HAP-1 (cell line): ENCODE data around the gene NPHP1.
A peak's percentile ranks its signal among the peaks of the same experiment; 100 is the strongest.
"Not testable (repeated sequence)": the region's sequence is repeated elsewhere in the genome, so short reads cannot be mapped to it uniquely, and the experiment has no call there.

Experiments used
- DNase-seq, 2 experiments: peaks; one replicate each; pipeline ENCODE4 v3.0.0-alpha.2; 2016 to 2020; ENCODE audit warnings: low spot score in 2 of 2
- H3K27me3 ChIP-seq: fragments of 250-450 bp; sonication (Bioruptor Pico); 2 replicates; pipeline ENCODE4 v1.5.1; 2020; ENCODE audit warnings: low read depth, mild to moderate bottlenecking, moderate library complexity
- H3K36me3 ChIP-seq: fragments of 250-450 bp; sonication (Bioruptor Pico); replicated peaks from 2 replicates; pipeline ENCODE4 v1.5.1; 2020; ENCODE audit warnings: mild to moderate bottlenecking
- H3K4me1 ChIP-seq: fragments of 250-450 bp; sonication (Bioruptor Pico); 2 replicates; pipeline ENCODE4 v1.5.1; 2020; ENCODE audit warnings: mild to moderate bottlenecking
- H3K4me3 ChIP-seq: fragments of 250-450 bp; sonication (Bioruptor Pico); 2 replicates; pipeline ENCODE4 v1.5.1; 2020; ENCODE audit warnings: mild to moderate bottlenecking, moderate library complexity
- H3K9me3 ChIP-seq: fragments of 250-450 bp; sonication (Bioruptor Pico); 2 replicates; pipeline ENCODE4 v1.5.1; 2020; ENCODE audit warnings: mild to moderate bottlenecking, moderate library complexity
- in situ Hi-C: fragments of 300-500 bp; cut with MboI; formaldehyde crosslinking; loops from 3 replicates; pipeline ENCODE4 v1.14.3; 2020; ENCODE audit warnings: low sequenced_read_pairs, inconsistent platforms, mixed read lengths

NPHP1 gene

DNA sequence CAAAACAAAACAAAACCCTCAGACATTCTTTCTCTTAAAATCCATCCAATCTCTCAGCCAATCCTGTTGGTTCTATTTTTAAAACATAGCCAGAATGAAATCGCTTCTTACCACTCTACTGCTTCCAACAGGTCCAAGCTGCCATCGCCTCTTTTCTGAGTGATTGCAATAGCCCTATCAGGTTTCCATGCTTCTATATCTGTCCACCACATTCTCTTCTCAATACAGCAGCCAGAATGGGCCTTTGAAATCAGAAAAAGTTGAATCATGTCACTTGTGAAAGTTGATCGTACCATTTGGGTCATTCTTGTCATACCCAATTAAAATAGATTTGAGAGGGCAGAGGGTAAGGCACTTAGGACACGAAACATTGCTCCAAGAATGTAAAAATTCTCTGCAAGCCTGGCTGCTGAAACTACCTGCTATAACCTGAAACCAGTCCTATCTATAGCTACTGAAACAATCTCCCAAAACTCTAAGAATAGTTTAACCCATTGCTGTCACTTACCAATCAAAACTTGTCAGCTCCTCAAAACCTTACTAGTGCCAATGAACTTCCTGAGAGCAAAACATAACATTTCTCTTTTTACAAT lies 10.8 kb upstream of the NPHP1 start:
- Histone ChIP-seq H3K4me1 (peaks cover 7% of the 10 kb centered on the region), H3K27me3 (peaks cover 7% of the 10 kb centered on the region; the same call in 1 of the 2 replicates)

DNA sequence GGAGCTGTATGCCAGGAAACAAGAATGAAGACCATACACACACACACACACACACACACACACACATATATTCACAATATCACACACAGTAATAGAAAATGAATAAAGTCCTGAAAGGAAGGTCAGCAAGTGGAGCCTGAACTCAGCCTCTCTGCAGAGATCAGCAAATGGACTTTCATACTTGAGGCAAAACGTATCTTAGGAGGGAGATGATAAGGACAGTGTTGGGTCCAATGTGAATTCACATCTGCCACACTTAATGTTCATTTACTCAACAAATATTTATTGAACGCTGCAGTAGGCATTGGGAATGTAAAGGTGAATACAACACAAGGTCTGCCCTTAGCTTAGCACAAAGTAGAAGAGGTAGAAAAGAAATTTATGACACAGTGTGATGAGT lies 10.3 kb upstream of the NPHP1 start:
- H3K36me3 ChIP-seq, result peaks cover 10% of the 10 kb centered on the region
- in situ Hi-C loops, result no loop called here

More for the DNA sequence above, 10.8 kb upstream of the NPHP1 start:
- in situ Hi-C loops, result no loop called here
- H3K36me3 ChIP-seq, result peaks cover 6% of the 10 kb centered on the region; the same call in 1 of the 2 replicates
- no peaks in the 10 kb centered on the region; the same call in 1 of the 2 replicates for H3K9me3 ChIP-seq
- no peak for DNase-seq
- H3K4me3 ChIP-seq, result no peak overlapping the region

DNA sequence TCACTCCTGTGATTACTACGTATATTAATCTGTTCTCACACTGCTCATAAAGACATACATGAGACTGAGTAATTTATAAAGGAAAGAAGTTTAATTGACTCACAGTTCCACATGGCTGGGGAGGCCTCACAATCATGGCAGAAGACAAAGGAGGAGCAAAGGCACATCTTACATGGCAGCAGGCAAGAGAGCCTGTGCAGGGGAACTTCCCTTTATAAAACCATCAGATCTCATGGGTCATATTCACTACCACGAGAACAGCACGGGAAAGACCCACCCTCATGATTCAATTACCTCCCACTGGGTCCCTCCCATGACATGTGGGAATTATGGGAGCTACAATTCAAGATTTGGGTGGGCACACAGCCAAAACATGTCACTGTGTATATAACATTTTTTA lies 8.7 kb upstream of the NPHP1 start:
- H3K36me3 ChIP-seq, result peaks cover 13% of the 10 kb centered on the region
- H3K27me3 ChIP-seq, H3K4me3 ChIP-seq, DNase-seq, H3K9me3 ChIP-seq, in situ Hi-C loops, H3K4me1 ChIP-seq: not testable (repeated sequence)

More for the DNA sequence above, 10.3 kb upstream of the NPHP1 start:
- Histone ChIP-seq H3K9me3 (no peaks in the 10 kb centered on the region; the same call in 1 of the 2 replicates), H3K4me3 (no peak overlapping the region), H3K4me1 (peaks cover 7% of the 10 kb centered on the region), H3K27me3 (peaks cover 7% of the 10 kb centered on the region; the same call in 1 of the 2 replicates)
- no peak for DNase-seq

DNA sequence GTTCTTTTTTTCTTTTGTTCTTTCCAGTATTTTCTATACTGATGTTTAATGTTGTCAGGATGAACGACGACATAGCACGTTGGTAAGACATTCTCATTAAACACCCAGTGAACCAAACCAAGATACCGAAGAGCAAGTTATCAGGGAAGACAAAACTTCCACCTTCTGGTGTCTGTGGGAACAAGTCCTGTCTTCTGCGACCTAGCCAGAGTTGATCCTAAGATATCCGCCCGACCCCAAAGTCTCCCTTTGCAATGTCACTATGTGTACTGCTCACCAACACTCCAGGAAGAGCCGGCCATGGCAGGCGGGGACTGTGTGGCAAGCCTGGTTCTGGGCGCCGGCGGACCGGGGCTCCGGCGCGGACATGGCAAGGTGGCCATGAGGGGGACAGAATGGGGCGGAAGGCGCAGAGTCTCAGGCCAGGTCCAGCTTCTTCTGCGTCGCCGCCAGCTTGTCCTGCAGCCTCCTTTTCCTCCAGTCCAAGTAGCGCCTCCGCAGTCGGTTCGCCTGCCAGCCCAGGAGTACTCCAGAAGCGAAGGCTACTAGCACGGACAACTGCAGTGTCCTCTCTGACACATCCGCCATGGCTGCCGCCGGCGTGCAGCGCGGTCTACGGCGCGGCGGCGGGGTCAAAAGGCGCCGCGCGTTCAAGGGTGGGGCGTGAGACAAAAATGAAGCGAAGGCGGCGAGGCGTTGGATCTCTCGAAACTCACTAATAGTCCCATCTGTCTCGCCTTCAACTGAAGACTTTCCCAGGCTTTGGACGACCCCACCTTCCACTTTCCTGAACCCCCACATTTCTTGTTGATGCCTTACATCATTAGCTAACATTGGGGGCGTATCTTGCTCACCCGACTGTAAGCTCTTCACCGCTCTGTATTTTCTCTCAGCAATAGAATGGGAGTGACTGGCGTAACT lies 7.4 kb upstream of the NPHP1 start, which contains the start of gene MTLN:
MTLN (minus strand) TSS at position 610 of the 921 bp plus-strand sequence; CDS start at position 588, 22 bp downstream.
- Histone ChIP-seq H3K4me3 (peak within 1 kb of the TSS; percentile 58), H3K27me3 (peaks cover 4% of the 10 kb centered on the region; the same call in 1 of the 2 replicates), H3K9me3 (no peaks in the 10 kb centered on the region; the same call in 1 of the 2 replicates), H3K36me3 (peaks cover 13% of the 10 kb centered on the region), H3K4me1 (peaks cover 7% of the 10 kb centered on the region)
- in situ Hi-C loops, result no loop called here
- peak; percentile 56 to 73 for DNase-seq

DNA sequence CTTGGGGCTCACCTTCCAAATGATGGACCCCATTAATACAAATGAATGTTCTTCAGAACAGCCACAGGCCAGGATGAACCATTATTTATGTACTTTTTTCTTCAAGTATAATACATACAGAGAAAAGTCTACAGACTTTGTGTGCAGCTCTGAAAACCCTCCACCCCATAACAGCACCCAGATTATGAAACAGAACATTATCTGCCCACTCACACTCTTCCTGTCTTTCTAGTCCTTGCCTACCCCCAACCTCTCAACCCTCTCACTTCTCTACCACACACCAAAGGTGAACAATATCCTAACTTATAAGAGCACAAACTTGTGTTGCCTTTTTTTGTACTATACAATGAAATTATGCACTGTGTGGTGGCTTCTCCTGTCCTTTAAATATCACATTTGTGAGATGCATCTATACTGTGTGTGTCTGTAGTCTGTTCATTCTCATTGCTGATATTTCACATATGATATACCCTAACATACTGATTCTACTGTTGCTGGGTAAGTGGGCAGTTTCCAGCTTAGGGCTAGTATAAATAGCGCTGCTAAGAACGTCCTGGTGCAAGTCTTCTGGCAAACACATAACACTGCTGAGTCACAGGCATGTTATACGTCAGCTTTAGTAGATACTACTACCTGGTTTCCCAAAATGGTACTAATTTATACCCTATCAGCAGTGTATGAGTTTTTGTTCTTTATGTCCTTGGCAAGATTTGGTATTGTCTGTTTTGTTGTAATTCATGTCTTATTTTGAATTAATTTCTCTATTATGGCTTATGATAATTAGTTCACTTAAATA lies 1.0 kb upstream of the NPHP1 start:
- DNase-seq, result no peak
- Histone ChIP-seq H3K36me3 (peaks cover 9% of the 10 kb centered on the region), H3K4me1 (peaks cover 6% of the 10 kb centered on the region; the same call in 1 of the 2 replicates), H3K27me3 (no peaks in the 10 kb centered on the region), H3K4me3 (no peak overlapping the region), H3K9me3 (no peaks in the 10 kb centered on the region)
- in situ Hi-C loops, result no loop called here

DNA sequence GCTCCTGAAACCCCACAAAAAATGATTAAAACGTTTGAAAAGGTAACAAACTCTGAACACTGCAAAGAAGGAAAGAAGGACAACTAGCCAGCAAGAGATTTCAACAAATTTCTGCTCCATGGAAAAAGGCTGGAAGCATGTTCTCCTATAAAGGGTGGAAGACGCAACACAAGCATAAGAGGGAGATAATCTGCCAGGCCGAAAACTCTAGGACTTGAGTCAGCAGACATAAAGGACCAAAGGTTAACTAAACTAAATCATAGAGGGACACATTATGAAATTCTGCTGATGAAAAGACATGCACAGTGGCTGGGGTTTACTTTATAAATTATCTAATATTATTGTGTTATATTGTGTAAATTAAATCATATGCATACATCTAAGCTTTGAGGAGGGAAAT lies 6.8 kb downstream of the NPHP1 start:
- Histone ChIP-seq H3K4me3 (no peak overlapping the region), H3K9me3 (no peaks in the 10 kb centered on the region), H3K4me1 (no peaks in the 10 kb centered on the region), H3K27me3 (no peaks in the 10 kb centered on the region), H3K36me3 (no peaks in the 10 kb centered on the region)
- DNase-seq, result no peak
- in situ Hi-C loops, result no loop called here

DNA sequence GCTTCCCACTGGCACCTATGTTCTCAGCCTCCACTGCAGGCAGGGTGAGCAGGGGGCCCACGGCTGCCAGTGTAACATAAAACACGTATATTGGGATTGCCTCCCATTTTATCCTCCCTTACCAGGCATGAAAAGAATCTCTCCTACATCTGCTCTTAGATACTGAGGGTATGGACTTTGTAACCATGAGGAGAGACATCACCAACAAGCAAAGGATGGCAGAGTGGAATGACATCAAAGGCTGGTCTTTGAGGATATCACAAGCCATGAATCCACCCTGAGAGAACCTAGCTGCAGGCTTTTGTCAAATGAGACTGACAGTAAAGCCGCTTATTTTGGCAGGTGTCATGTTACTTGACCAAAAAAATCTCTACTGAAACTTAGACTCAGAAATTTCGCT lies 7.4 kb downstream of the NPHP1 start:
- no peak overlapping the region for H3K4me3 ChIP-seq
- no peaks in the 10 kb centered on the region for H3K9me3 ChIP-seq
- in situ Hi-C loops, result no loop called here
- H3K36me3 ChIP-seq, result no peaks in the 10 kb centered on the region
- no peak for DNase-seq
- H3K27me3 ChIP-seq, result no peaks in the 10 kb centered on the region
- no peaks in the 10 kb centered on the region for H3K4me1 ChIP-seq

DNA sequence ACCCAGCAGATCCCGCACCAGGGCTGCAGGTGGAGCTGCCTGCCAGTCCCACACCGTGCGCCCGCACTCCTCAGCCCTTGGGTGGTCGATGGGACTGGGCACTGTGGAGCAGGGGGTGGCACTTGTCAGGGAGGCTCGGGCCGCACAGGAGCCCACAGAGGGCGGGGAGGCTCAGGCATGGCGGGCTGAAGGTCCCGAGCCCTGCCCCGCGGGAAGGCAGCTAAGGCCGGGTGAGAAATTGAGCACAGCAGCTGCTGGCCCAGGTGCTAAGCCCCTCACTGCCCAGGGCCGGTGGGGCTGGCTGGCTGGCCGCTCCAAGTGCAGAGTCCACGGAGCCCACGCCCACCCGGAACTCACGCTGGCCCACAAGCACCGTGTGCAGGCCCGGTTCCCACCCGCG lies 14.6 kb downstream of the NPHP1 start:
- H3K36me3 ChIP-seq, DNase-seq, H3K4me1 ChIP-seq, in situ Hi-C loops, H3K27me3 ChIP-seq, H3K9me3 ChIP-seq, H3K4me3 ChIP-seq: not testable (repeated sequence)

DNA sequence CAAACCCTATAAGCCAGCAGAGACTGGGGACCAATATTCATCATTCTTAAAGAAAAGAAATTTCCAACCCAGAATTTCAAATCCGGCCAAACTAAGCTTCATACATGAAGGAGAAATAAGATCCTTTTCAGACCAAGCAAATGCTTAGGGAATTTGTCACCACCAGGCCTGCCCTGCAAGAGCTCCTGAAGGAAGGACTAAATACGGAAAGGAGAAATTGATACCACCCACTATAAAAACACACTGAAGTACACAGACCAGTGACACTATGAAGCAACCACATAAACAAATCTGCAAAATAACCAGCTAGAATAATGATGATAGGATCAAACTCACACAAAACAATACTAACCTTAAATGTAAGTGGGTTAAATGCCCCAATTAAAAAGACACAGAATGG lies 22.4 kb downstream of the NPHP1 start:
- no peak for DNase-seq
- H3K9me3 ChIP-seq, result peaks cover 2% of the 10 kb centered on the region; the same call in 1 of the 2 replicates
- no peaks in the 10 kb centered on the region for H3K36me3 ChIP-seq
- no peaks in the 10 kb centered on the region for H3K27me3 ChIP-seq
- H3K4me1 ChIP-seq, result no peaks in the 10 kb centered on the region; the same call in 1 of the 2 replicates
- no peak overlapping the region for H3K4me3 ChIP-seq
- in situ Hi-C loops, result no loop called here

DNA sequence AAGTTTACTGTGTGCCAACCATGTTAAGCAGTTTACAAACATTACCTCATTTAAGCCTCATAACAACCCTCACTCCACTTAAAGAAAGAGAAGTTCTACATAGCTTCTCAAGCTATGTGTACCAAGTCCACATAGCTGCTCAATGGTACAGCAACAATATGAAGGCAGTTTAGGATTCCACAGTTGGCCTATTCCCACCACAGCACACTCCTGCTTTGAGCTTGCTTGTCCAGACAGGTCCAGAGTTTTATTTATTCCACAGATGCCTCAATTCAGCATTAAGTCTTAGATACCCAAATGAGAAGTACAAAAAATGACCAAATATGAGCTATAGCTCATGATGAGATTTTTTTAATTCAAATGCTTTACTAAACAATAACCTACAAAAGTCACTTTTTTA lies 24.8 kb downstream of the NPHP1 start:
- in situ Hi-C loops, result no loop called here
- Histone ChIP-seq H3K36me3 (no peaks in the 10 kb centered on the region), H3K27me3 (no peaks in the 10 kb centered on the region), H3K4me1 (no peaks in the 10 kb centered on the region; the same call in 1 of the 2 replicates), H3K9me3 (peaks cover 2% of the 10 kb centered on the region; the same call in 1 of the 2 replicates), H3K4me3 (no peak overlapping the region)
- no peak for DNase-seq

DNA sequence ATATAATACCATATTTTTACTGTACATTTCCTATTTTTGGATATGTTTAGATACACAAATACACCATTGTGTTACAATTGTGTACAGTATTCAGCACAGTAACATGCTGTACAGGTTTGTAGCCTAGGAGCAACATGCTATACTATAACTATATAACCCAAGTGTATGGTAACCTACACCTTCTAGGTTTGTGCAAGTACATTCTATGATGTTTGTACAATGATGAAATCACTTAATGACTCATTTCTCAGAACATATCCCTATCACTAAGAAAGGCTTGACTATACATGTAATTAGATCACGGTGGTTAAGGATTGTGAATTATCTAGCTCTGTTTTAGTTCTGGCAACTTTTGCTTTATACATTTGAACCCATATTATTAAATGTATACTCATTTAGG lies 31.3 kb downstream of the NPHP1 start:
- H3K4me1 ChIP-seq, result no peaks in the 10 kb centered on the region
- H3K36me3 ChIP-seq, result no peaks in the 10 kb centered on the region
- in situ Hi-C loops, result no loop called here
- H3K27me3 ChIP-seq, result peaks cover 2% of the 10 kb centered on the region; the same call in 1 of the 2 replicates
- H3K4me3 ChIP-seq, result no peak overlapping the region
- no peaks in the 10 kb centered on the region for H3K9me3 ChIP-seq
- DNase-seq, result no peak

DNA sequence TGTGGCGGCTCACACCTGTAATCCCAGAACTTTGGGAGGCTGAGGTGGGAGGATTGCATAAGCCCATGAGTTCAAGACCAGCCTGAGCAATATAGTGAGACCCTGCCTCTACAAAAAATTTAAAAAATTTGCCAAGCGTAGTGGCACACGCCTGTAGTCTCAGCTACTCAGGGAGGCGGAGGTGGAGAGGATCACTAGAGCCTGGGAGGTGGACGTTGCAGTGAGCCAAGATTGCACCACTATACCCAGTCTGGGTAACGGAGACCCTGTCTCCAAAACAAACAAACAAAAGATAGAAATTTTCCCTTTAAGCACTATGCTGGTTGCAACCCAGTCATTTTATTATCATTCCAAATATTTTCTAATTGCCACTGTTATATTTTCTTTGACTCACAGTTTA lies 32.3 kb downstream of the NPHP1 start:
- in situ Hi-C loops, result no loop called here
- Histone ChIP-seq H3K9me3 (no peaks in the 10 kb centered on the region), H3K4me1 (no peaks in the 10 kb centered on the region), H3K27me3 (peaks cover 4% of the 10 kb centered on the region; the same call in 1 of the 2 replicates), H3K36me3 (no peaks in the 10 kb centered on the region), H3K4me3 (no peak overlapping the region)
- no peak for DNase-seq

DNA sequence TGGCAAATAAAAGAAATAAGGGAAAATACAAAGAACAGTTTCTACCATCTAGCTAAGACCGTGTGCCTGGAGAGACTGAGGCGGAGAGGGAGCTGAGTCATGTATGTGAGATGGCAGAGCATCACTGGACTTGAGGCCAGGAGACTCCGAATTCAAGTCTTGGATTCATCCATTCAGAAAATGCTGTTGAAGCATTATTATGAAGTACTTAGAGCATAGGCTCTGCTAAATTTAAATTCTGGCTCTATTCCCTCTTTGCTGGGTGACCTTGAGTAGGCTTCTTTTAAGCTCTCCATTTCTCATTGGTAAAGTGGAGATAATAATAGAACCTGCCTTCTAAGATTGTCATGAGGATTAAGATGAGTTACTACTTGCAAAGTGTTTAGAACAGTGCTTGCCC lies 34.7 kb downstream of the NPHP1 start:
- Histone ChIP-seq H3K27me3 (peaks cover 4% of the 10 kb centered on the region), H3K36me3 (no peaks in the 10 kb centered on the region), H3K4me1 (no peaks in the 10 kb centered on the region), H3K4me3 (no peak overlapping the region), H3K9me3 (no peaks in the 10 kb centered on the region)
- in situ Hi-C loops, result no loop called here
- no peak for DNase-seq
